WI38 (cell line): ENCODE measurements around the gene TEX2.

Experiments
- H3K4me3 ChIP-seq: 2 replicates; pipeline ENCODE4 v1.5.1; 2011; ENCODE audit warnings: low read depth, mild to moderate bottlenecking, control low read depth, low read length
- CTCF ChIP-seq: IDR thresholded peaks from 2 replicates; pipeline ENCODE4 v1.5.1; 2012; ENCODE audit warnings: low read depth, mild to moderate bottlenecking, control low read depth, low read length

The TEX2 gene

GRCh38 chr17:64138441-64138840, 124.6 kb downstream of the TEX2 start:
- no peak overlapping the region for H3K4me3 ChIP-seq
- TF ChIP-seq CTCF, result no peak

DNA sequence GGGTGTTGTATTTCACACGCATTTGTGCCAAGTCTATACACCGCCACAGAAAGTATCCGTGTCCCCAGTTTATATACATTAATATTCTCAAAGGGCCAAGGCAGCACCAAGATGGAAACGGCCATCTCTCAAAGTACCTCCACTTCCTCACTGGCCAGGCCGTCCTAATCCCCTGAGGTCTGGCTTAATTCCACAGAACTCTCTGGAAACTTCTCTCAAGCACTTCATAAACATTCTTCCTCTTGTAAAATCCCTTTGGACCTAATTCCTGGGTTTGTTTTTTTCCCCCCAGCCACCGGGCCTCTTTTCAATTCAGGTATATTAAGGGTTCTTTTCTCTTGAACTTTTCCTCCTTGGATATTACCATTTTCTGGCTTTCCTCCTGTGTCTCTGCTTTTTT, 128.1 kb downstream of the TEX2 start:
- TF ChIP-seq CTCF, result no peak
- H3K4me3 ChIP-seq, result no peak overlapping the region

DNA sequence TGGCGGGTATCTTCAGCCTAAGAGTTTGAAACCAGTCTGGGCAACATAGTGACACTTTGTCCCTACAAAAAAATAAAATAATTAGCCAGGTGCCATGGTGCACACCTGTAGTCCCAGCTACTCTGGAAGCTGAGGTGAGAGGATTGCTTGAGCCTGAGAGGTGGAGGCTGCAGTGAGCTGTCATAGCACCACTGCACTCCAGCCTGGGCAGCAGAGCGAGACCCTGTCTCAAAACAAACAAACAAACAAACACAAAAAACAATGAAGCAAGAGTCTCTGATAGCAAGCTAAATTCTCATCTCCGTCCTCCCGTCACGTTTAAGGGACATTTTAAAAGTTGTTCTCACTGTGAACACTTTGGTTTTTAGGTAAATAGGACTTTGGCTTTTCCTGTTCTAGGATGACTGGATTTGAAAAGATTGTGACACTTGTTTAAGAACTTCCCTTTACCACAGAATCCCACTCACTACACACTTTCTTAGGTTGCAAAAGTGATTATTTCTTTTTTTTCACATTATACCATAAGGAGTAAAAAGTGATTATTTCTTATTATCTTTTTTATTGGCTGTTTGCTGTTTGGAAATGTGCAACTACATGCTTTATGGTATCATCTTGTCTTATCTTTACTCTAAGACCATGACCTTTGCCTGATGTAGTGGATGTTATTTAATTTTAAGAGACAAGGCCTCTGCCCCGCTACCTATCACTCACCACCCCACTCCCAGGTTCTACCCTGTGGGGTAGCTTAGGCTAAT, 128.7 kb downstream of the TEX2 start:
- no peak overlapping the region for H3K4me3 ChIP-seq
- no peak for TF ChIP-seq CTCF

DNA sequence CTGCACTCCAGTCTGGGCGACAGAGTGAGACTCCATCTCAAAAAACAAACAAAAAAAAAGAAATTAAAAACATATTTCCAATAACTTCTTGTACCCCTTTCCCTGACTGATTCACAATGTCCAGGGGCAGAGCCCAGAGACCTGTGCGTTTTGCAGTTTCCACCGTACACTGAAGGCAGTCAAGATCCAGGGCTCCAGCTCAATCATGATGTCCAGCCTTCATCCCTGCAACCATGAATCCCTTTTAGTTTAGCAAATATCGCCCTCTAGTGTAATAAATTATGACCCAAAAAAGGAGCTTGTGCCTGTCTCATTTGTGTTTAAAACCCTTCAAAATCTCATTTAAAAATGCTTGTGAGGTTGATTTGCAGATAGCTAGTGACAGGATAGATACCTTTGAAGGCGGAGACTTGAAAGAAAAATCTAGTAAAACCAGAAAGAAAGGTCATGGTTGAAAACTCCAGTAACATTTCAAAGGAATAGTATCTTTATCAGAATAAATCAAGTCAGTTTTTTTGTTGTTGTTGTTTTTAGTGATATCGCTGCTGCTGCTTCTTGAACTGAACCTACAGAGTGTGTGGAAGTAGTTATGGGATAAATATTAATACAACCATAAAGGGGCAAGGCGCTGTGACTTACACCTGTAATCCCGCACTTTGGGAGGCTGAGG, 129.4 kb downstream of the TEX2 start:
- H3K4me3 ChIP-seq, result no peak overlapping the region
- TF ChIP-seq CTCF, result peak; percentile 19; the same call in 1 of the 2 replicates

DNA sequence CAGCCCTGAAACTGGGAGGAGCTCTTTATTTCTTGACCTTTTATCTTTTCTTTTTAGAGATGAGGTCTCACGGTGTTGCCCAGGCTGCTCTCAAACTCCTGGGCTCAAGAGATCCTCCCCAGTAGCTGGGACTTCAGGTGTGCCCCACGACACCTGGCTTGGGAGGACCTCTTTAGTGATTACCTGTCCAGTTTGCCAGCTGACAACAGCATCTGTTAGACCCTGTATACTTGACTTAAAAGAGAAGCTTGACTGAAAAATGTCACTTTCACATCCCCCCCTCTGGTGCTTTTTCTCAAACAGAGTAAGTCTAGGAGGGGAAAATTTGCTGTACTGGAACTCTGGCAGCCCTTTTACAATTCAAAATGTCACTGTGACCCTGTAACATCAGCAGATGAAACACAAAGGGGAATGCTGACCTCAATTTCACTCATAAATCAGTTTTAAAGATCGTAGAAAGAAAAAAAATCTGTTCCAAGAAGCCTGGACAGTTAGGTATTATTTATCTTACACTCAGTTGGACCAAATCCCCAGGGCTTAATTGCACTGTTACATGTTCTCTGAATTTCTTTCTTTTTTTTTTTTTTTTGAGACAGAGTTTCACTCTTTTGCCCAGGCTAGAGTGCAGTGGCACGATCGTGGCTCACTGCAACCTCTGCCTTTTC, 131.3 kb downstream of the TEX2 start:
- H3K4me3 ChIP-seq, result no peak overlapping the region
- no peak for TF ChIP-seq CTCF

DNA sequence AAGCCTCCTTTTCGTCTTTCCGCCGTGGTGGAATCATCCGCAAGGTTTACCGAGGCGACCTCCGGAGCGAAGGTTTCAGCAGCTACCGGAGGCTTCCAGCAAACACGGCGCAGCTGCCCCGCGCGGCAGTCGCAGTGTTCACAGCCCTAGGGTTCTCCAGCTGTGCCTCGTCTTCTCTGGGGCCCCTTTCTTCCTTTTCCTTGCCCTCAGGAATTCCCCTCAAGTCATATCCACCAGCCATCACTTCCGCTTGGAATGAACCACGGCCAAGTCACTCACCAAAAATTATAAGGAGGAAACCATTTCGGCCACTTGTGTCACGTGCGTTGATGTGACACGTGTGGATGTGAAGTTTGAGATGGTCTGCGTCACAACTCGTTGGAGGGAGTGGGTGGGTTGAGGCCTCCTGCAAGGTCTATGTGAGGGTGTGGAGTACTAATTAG, 132.5 kb downstream of the TEX2 start:
- no peak for TF ChIP-seq CTCF
- H3K4me3 ChIP-seq, result peak overlapping the region; percentile 55
